DMS53 (cell line): ENCODE measurements around the gene FBXL20.
A peak's percentile ranks its signal among the peaks of the same experiment; 100 is the strongest.
"Not testable (repeated sequence)": the region's sequence is repeated elsewhere in the genome, so short reads cannot be mapped to it uniquely, and the experiment has no call there.

ENCODE experiments used
- DNase-seq: peaks from one replicate; lab custom pipeline; 2025; lab: John Stamatoyannopoulos, UW

FBXL20 gene

DNA sequence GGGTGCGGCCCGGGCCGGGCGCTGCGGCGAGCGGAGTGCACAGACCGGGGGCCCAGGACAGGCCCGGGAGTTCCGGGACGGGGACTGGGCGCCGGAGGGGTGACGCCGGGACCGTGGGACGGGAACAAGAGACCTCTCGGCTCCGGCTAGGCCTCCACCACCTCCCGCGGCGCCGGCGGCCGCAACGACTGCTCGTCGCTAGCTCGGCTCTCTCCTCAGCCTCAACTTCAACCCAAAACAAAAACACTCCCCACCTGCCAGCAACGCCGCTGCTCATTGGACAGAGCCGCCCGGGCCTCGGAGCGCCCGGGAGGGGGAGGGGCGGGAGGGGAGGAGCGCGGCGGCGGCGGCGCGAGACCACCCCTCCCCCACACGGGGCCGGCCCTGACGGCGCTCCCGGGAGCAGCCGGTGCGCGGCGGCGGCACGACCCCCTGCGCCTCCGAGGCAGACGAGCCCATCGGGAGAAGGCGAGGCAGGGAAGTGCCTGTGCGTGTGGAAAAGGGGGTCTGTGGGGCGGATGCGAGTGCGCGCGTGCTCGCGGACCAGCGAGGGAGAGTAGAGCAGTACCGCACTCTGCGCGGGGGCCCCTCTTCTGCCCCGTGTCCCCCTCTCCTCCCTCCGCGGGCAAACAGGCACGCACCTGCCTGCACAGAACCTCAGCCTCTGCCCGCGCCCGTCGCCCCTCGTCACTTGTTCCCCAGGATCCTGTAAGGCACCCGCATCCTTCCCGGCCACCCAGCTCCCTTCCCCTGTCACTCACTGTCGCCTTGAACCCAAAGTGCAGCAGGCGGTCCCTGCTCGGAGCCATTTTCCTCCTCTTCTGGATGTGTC lies at the start of gene FBXL20:
Gene FBXL20, minus strand, starts transcription at position 215 of the 832 bp plus-strand sequence. CDS start 224 bp downstream, outside the sequence.
- peak; percentile 91 for DNase-seq

DNA sequence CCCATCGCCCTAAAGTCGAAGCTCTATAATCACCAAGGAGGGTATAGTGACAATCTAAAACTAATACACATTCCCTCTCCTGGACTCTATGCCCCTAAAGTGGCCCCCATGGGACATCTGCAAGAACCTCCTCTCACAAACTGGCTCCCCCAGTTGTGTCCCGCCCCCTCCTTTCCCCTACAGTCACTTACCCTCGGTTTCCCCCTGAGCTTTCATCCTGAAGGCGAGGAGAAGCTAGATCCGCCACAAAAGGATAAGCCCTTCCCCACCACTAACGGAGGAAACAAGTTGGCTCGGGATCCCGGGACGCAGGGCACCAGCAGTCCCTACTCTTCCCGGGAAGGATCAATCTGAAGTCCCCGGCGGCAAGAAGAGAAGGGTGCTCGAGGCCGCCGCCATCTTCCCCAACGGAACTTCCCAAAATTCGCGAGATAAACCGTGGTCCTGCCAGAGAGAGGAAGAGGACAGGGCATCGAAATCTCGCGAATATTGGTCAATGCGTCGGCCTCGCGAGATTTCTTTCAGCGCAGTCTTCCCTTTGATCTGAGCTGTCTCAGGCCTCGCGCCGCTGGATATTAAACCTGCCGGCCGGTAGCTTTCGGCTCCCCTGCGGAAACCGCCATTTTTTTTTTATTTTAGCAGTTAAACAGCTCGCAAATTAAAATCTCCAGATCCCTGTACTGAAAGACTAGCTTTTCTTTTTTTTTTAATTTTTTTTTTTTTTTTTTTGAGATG lies 49.6 kb upstream of the FBXL20 start, which contains the start of gene MED1:
Gene MED1, minus strand, starts transcription at position 417 of the 735 bp plus-strand sequence. Its CDS starts 201 bp downstream, at position 216.
- peak; percentile 98 for DNase-seq

GRCh38 chr17:39450051-39450450 lies 48.6 kb upstream of the FBXL20 start:
- DNase-seq = no peak

GRCh38 chr17:39447561-39447960 lies 46.1 kb upstream of the FBXL20 start:
- DNase-seq = no peak

DNA sequence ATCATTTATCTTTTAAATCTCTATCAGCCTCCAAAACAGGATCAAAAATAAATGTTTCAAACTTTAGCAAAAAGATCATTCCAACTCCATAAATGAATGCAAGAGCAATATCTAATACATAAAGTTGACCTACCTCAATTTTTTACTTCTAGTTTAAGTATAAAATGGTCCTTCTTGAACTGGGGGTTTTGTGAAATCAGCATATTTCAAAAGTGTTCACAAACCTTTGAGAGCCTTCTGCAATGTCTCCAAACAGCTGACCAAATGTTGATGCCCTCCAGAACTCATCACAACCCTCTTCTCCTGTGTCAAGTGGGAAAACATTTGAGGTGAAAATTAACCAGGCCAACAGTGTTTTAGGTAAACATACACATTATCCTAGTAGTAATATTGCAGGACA lies 41.9 kb upstream of the FBXL20 start:
- peak; percentile 10 for DNase-seq

DNA sequence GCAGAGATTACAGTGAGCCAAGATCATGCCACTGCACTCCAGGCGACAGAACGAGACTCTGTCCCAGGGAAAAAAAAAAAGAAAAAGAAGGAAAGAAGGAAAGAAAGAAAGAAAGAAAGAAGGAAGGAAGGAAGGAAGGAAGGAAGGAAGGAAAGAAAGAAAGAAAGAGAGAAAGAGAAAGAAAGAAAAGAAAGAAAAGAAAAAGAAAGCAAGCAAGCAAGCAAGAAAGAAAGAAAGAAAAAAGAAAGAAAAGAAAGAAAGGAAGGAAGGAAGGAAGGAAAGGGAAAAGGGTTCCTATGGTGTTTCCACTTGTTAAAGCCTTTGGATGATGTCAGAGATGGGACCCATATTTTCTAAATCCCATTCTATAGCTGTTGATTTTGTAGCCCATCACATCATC lies 38.4 kb upstream of the FBXL20 start:
- DNase-seq = not testable (repeated sequence)

- DNase-seq = no peak
Measured at GRCh38 chr17:39429600-39429999, 28.2 kb upstream of the FBXL20 start.

DNA sequence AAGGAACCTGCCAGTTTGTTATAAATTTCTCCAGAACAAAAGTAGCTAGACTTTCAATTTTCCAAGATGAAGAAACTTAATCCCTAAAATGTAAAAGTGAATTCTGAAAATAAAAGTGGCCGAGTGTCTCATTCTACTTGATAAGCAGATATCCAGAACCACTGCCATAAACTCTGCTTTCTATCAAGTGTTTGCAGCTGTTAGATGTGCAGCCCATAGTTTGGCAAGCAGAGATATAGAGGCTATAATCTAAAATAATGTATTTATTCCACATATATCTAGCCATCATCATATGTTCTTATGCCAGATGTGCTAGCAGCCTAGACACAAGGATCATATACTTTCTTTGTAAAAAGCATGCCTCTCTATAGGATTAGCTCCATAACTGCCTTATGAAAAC lies 14.7 kb upstream of the FBXL20 start:
- no peak for DNase-seq

DNA sequence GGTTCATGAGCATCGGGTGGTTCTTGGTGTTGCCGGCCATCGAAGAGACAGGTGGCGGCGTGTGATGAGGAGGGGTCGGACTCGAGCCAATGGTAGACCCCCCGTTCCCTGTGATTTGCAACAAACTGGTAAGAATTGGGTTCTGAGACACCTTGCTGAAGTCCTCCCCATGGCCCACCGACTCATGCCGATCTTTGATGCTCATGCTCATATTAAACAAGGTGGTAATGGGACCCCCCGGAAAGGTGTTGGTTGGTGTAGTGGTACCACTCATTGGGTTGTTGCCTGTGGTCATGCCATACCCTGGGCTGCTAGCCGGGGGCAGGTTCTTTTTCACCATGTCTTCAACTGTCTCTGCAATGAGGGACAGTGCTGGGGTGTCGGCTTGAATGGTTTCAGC lies 8.9 kb upstream of the FBXL20 start:
- no peak for DNase-seq

GRCh38 chr17:39408360-39408759 lies 6.9 kb upstream of the FBXL20 start:
- DNase-seq = no peak

GRCh38 chr17:39406951-39407350 lies 5.5 kb upstream of the FBXL20 start:
- no peak for DNase-seq

GRCh38 chr17:39405436-39405835 lies 4.0 kb upstream of the FBXL20 start:
- no peak for DNase-seq

DNA sequence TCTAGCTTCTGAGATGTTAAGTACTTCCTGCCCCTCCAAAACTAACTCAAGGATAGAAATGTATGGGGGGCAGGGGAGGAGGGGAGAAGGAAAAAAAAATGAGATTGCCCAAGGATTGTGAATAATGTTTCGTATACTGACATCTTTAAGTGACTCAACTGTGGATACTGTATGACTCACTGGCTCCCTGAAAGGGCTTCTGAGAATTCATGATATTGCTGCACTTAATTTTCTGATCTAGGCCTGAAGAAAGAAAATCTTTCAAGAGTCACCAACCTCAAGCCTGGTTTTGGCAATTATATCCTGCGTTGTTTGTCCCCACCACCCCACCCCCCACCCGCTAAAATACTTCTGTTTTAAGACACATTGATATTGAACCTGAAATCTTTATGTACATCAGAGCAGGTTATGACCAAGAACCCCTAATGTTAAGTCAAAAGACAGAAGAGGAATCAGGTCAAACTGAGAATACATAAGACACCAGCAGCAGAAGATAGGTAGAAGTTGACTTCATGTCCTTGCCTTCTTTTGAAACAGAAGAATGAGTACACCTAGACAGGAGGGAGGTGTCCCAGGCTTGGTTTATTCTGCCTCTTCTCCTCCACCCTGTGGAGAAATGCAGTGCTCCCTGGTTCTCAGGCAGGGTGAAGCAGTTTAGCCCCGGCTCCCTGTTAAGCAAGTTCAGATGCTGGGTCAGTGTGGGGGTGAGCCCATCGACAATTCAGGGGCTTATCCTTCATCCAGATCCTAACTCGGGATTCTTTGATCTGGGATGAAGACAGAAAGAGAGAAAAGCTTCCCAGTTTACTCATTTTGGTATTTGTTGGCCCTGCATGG lies 3.3 kb upstream of the FBXL20 start:
- DNase-seq = peak; percentile 9

DNA sequence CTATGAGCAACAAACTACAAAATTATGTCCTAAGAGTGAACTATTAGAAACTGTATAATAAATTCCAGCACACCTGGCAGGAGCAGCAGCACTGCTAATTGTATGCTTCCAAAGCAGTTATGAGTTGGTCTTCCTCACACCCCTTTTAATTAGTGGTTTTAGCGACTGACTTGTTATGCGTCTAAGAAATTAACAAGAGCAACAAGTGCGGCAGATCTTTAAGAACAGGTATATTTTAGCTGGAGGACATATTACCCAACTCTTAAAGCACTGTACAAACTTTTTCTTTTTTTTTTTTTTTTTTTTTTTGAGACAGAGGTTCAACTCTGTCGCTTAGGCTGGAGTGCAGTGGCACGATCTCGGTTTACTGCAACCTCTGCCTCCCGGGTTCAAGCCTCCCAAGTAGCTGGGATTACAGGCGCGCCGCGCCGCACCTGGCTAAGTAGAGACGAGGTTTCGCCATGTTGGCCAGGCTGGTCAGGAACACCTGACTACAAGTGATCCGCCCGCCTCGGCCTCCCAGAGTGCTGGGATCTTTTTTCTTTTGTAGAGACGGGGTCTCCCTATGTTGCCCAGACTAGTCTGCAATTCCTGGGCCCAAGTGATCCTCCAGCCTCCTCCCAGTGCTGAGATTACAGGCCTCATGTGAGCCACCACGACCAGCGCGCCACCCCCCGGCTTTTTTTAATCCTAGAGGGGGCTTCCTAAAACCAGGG lies 1.6 kb upstream of the FBXL20 start:
- DNase-seq = peak; percentile 43

- DNase-seq = peak; percentile 96
Measured at GRCh38 chr17:39402244-39402889, 941 bp upstream of the FBXL20 start.

DNA sequence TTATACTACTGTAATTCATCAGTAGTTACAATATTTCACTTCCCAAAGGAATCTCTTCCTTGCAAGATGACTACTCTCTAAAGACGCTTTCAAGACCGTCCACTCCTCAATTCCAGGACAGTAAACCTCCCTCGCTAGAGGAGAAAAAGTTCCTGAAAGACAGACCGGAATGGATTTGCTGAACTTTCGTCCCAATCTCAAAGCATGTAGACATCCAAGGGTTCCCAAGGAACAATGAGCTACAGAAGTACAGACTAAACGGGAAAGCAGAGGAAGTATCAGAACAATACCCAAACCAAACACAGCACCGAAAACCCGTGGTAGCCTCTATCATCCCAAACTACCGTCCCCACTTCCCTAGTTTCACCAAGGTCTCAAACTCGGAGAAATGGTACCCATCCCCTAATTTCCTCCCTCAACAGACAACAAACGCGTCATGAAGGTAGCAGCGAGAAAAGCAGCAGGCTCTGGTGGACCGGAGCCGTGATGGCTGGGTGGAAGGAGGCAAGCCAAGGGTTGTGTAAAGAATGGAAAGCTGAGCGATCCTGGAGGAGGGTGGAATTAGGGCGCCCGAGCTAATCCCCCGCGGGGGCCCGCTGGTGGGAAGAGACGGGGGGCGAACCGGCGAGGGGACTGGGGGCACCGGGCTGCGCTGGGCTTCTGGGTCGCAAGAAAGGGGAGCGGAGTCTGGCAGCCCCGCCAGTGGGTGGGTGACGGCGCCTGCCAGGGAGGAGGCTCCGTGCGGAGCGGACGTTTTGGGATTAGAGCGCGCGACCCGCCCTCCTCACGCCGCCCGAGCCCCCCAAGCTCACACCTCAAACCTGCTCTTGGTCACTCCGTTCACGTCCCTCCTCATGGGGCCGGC lies 647 bp downstream of the FBXL20 start:
- peak; percentile 47 for DNase-seq

GRCh38 chr17:39399791-39400190 lies 1.6 kb downstream of the FBXL20 start:
- DNase-seq = no peak

DNA sequence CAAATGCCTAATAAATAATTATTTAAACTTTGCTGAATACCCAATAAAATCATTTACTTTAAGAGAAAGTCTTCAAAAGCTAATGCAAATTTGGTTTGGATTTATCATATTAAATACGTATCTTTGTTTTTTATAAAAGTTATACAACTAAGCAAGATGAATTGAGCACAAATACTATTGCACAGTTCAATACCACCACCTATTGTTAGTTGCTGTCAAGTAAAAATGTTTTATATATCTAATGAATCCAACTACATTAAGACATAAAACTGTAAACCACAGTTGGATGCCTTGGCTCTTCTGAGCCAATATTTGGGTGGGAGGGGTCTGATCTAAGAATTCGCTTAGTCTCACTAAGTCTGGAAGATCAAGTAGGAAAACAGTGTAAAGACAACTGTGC lies 7.7 kb downstream of the FBXL20 start:
- DNase-seq = no peak

DNA sequence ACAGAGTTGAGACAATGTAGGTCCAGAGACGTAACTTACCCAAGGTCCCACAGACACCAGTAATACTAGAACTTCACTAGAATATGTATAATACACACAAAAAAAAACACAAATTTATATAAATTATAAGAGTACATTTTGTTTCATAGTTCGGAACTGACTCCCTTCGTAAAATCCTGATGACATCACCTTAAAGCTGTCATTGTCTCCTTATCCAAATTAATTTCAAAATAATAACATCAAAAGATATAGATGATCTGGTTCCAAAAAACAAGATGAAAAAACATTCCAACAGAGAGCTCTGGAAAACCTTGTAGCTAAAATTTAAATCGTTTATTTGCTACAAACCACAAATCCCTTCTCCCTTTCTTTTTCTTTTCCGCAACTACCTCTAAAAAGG lies 10.0 kb downstream of the FBXL20 start:
- DNase-seq = no peak

GRCh38 chr17:39385040-39385439 lies 16.4 kb downstream of the FBXL20 start:
- no peak for DNase-seq
